Peyer's patch (tissue), 4 donors: ENCODE data around the gene MMP8.

Experiments used
- CTCF ChIP-seq, 6 experiments: fragments of 450-650 bp in 4 of 6; fragments of 200-600 bp in 2 of 6; sonication (generic) in 1 of 6; IDR thresholded peaks; one replicate each; pipeline ENCODE4 v1.5.1; 2017 to 2019; ENCODE audit warnings: antibody characterized with exemption in 6 of 6, mild to moderate bottlenecking in 3 of 6, moderate library complexity in 1 of 6
- POLR2A ChIP-seq, 2 donors: fragments of 450-650 bp; IDR thresholded peaks; one replicate each; pipeline ENCODE4 v1.5.1; 2017; ENCODE audit warnings: antibody characterized with exemption in 2 of 2, mild to moderate bottlenecking in 2 of 2, moderate library complexity in 2 of 2

GRCh38 chr11:102763440-102763839, 38.7 kb upstream of the MMP8 start:
- no peak for TF ChIP-seq CTCF (IDR thresholded peaks at IDR 0.05)
- TF ChIP-seq POLR2A (IDR thresholded peaks at IDR 0.05), result no peak
